ENCODE results near the gene JAKMIP3. TPM values are rescaled to one million over a fixed set of nuclear protein-coding genes. Genes with fewer than 3 reads are reported as not detected.

The JAKMIP3 gene
- total RNA-seq (2014; rRNA removed; shearing (Covaris generic)): 0.42 and 0.63 TPM in 2 replicates

DNA sequence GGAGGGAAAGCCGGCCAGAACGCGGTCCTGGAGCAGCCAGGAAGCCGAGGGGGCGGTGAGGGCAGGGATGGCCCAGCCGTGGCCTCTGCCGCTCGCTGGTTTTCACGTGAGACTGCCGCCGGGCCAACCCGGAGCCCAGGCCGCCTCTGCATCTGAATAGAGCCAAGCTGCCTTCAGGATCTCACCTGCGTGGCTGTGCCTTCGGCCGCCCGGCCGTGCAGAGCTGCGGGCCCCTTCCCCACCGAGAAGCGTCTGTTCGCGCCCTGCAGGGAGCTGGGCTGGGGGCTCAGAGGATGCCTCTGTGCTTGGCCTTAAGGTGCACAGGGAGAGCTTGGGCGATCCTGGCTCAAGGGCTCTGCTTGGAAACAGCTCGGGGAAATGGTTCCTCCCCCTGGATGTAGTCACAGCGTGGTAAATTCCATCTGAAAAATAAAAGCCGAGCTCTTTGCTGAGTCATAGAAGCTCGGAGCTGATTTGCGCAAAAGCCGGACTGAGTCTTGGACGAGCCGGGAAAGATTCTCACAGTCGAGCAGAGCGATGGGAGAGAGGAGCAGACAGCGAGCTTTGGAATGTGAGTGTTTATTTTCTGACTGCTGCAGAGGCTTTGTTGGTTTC, at the start of gene JAKMIP3:
TSS of gene JAKMIP3 (plus strand) at position 456 of the 615 bp plus-strand sequence. CDS start 38,863 bp downstream, outside the sequence.
- no peaks in the 10 kb centered on the region for H3K27me3 ChIP-seq (ENCODE audit: control insufficient read depth, insufficient read depth, low read length)
- peak; percentile 90 for DNase-seq
- no peaks in the 10 kb centered on the region for H3K36me3 ChIP-seq (replicated peaks; ENCODE audit: control insufficient read depth, insufficient read depth, low read length)
- H3K4me3 ChIP-seq (ENCODE audit: insufficient read depth, low read depth, low read length): peak within 1 kb of the TSS; percentile 6; the same call in 1 of the 2 replicates

DNA sequence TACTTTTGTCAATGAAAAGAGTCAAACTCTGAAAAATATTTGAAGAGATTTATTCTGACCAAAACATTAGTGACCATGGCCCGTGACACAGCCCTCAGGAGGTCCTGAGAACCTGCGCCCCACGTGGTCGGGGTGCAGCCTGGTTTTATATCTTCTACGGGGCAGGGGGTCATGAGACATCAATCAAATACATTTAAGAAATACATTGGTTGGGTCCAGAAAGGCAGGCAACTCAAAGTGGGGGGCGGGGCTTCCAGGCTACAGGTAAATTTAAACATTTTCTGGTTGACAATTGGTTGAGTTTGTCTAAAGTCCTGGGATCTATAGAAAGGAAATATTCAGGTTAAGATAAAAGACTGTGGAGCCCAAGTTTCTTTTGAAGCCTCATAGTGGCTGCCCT, 49.2 kb upstream of the JAKMIP3 start:
- no peak overlapping the region for H3K4me3 ChIP-seq (ENCODE audit: insufficient read depth, low read depth, low read length)
- no peaks in the 10 kb centered on the region for H3K27me3 ChIP-seq (ENCODE audit: control insufficient read depth, insufficient read depth, low read length)
- H3K36me3 ChIP-seq (replicated peaks; ENCODE audit: control insufficient read depth, insufficient read depth, low read length): no peaks in the 10 kb centered on the region
- no peak for DNase-seq

DNA sequence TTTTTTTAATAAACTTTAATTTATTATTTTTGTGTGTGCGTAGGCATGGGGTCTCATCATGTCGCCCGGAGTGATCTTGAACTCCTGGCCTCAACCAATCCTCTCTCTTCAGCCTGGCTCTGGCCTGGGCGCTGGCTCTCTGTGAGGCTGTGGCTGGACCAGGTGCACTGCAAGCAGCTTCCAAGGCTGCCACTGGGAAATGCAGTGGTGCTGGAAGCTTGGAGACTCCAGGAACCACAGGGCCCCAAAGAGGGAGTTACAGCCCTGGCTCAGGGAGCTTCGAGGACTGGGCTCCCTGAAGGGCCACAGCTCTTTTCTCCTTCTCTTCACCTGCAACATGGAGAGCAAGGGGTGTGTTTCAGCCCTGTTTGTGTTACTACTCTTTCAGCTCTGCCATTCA, 47.3 kb upstream of the JAKMIP3 start:
- Histone ChIP-seq H3K4me3 (ENCODE audit: insufficient read depth, low read depth, low read length) (no peak overlapping the region), H3K36me3 (replicated peaks; ENCODE audit: control insufficient read depth, insufficient read depth, low read length) (no peaks in the 10 kb centered on the region), H3K27me3 (ENCODE audit: control insufficient read depth, insufficient read depth, low read length) (peaks cover 3% of the 10 kb centered on the region)
- DNase-seq: no peak

DNA sequence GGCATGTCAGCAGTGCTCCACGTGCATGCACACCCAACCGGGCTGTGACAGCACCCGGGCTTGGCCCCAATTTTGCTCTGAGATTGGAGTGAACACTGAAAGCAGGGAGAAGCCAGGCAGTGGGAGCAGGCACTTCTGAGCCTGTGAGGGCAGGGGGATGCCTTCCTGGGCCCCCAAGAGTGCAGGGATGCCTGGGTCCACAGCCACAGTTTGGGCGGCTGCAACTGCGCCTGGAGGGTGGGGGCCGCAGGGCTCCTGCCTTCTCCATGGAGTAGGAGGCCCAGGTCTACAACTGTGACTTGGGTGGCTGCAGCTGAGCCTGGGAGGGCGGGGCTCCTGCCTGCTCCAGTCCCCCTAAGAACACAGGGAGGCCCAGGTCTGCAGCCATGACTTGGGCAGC, 46.4 kb upstream of the JAKMIP3 start:
- Histone ChIP-seq H3K27me3 (ENCODE audit: control insufficient read depth, insufficient read depth, low read length) (peaks cover 4% of the 10 kb centered on the region), H3K4me3 (ENCODE audit: insufficient read depth, low read depth, low read length) (no peak overlapping the region), H3K36me3 (replicated peaks; ENCODE audit: control insufficient read depth, insufficient read depth, low read length) (no peaks in the 10 kb centered on the region)
- DNase-seq: no peak

DNA sequence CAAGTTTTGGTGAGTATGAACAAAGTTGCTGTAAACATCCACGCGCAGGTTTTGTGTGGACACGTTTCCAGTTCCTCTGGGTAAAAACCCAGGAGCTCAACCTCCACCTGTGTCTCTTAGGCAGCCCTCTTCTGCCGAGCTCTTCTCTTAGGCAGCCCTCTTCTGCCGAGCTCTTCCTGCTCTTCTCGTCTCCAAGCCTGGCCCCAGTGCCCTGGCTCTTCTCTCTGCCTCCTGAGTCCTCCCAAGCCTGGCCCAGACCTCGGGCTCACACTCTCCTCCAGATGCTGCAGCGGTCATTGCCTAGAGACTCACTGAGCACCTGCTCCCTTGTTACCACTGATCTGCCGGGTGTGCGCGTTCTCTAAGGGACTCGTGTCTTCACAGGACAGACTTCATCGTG, 45.3 kb upstream of the JAKMIP3 start:
- Histone ChIP-seq H3K36me3 (replicated peaks; ENCODE audit: control insufficient read depth, insufficient read depth, low read length) (no peaks in the 10 kb centered on the region), H3K4me3 (ENCODE audit: insufficient read depth, low read depth, low read length) (no peak overlapping the region), H3K27me3 (ENCODE audit: control insufficient read depth, insufficient read depth, low read length) (peaks cover 4% of the 10 kb centered on the region)
- DNase-seq: no peak

- H3K27me3 ChIP-seq (ENCODE audit: control insufficient read depth, insufficient read depth, low read length): peaks cover 4% of the 10 kb centered on the region
- DNase-seq: no peak
- no peaks in the 10 kb centered on the region for H3K36me3 ChIP-seq (replicated peaks; ENCODE audit: control insufficient read depth, insufficient read depth, low read length)
- H3K4me3 ChIP-seq (ENCODE audit: insufficient read depth, low read depth, low read length): no peak overlapping the region
These were observed 44.7 kb upstream of the JAKMIP3 start for GRCh38 chr10:132021046-132021445.

DNA sequence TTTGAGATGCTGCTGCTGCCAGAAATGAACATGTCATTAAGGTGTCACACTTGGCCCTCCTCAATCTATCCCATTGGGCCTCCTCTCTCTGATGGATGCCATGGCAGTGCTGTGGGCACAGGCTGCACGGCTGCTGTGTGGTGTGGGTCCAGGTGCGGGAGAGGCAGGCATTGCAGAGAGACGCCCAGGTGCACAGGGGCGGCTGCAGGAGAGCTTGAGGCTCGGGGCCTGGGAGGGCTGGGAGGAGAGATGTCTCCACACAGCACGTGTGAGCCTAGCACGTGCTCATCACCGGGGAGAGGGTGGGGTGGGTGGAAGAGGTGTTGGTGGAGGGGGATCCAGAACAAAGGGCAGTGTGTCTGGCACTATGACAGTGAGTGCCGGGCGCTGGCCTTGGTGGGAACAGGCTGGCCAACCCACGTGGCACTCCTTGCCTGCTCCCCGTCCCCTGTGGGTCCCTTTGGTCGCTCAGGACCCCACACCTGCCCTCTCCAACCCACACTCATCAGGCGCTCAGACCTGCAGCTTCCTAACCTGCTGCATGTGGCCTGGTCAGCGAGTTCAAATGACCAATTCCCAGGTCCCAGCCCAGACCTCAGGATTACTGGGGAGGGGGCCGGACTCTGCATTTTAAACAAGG, 44.1 kb upstream of the JAKMIP3 start:
- DNase-seq: no peak
- Histone ChIP-seq H3K36me3 (replicated peaks; ENCODE audit: control insufficient read depth, insufficient read depth, low read length) (no peaks in the 10 kb centered on the region), H3K27me3 (ENCODE audit: control insufficient read depth, insufficient read depth, low read length) (peaks cover 4% of the 10 kb centered on the region), H3K4me3 (ENCODE audit: insufficient read depth, low read depth, low read length) (no peak overlapping the region)

- Histone ChIP-seq H3K36me3 (replicated peaks; ENCODE audit: control insufficient read depth, insufficient read depth, low read length) (no peaks in the 10 kb centered on the region), H3K4me3 (ENCODE audit: insufficient read depth, low read depth, low read length) (no peak overlapping the region), H3K27me3 (ENCODE audit: control insufficient read depth, insufficient read depth, low read length) (peaks cover 4% of the 10 kb centered on the region)
- peak; percentile 42 for DNase-seq
These were observed 43.5 kb upstream of the JAKMIP3 start for GRCh38 chr10:132022241-132022640.

- H3K4me3 ChIP-seq (ENCODE audit: insufficient read depth, low read depth, low read length): no peak overlapping the region
- H3K36me3 ChIP-seq (replicated peaks; ENCODE audit: control insufficient read depth, insufficient read depth, low read length): no peaks in the 10 kb centered on the region
- DNase-seq: peak; percentile 91
- H3K27me3 ChIP-seq (ENCODE audit: control insufficient read depth, insufficient read depth, low read length): peaks cover 4% of the 10 kb centered on the region
These were observed 42.5 kb upstream of the JAKMIP3 start for GRCh38 chr10:132023092-132023811.

GRCh38 chr10:132027423-132027983, 38.2 kb upstream of the JAKMIP3 start:
- Histone ChIP-seq H3K27me3 (ENCODE audit: control insufficient read depth, insufficient read depth, low read length) (peaks cover 4% of the 10 kb centered on the region), H3K4me3 (ENCODE audit: insufficient read depth, low read depth, low read length) (no peak overlapping the region), H3K36me3 (replicated peaks; ENCODE audit: control insufficient read depth, insufficient read depth, low read length) (no peaks in the 10 kb centered on the region)
- no peak for DNase-seq

GRCh38 chr10:132028706-132029105, 37.0 kb upstream of the JAKMIP3 start:
- peaks cover 3% of the 10 kb centered on the region; the same call in 1 of the 2 replicates for H3K27me3 ChIP-seq (ENCODE audit: control insufficient read depth, insufficient read depth, low read length)

DNA sequence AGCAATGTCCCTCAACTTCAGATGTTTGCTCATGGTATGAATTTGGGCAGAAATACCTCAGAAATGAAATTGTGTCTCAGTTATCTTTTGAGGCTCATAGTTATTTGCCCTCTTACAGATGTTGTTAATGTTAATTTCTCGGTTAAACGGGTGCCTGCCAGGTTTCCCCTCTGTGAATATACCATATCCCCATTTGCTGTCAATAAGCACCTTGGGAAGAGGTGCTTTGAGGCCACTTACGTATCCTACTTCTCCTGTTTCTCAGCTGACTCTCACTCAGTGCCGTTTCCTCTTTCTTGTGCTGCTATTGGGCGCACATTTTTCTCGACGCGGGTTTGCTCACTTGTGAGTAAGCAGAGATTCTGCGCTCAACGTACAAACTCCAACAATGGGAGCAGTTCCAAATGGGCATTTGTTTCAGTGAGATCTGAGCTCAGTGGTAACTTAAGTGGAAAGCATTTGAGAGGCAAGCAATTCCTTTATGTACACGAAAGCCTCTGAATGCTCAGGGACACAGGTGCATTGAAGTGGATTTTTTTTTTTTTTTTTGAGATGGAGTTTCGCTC, 34.8 kb upstream of the JAKMIP3 start:
- Histone ChIP-seq H3K27me3 (ENCODE audit: control insufficient read depth, insufficient read depth, low read length) (peaks cover 19% of the 10 kb centered on the region), H3K4me3 (ENCODE audit: insufficient read depth, low read depth, low read length) (no peak overlapping the region), H3K36me3 (replicated peaks; ENCODE audit: control insufficient read depth, insufficient read depth, low read length) (no peaks in the 10 kb centered on the region)
- DNase-seq: no peak

More at GRCh38 chr10:132028706-132029105, 37.0 kb upstream of the JAKMIP3 start:
- no peaks in the 10 kb centered on the region for H3K36me3 ChIP-seq (replicated peaks; ENCODE audit: control insufficient read depth, insufficient read depth, low read length)
- no peak for DNase-seq
- H3K4me3 ChIP-seq (ENCODE audit: insufficient read depth, low read depth, low read length): no peak overlapping the region

GRCh38 chr10:132033632-132034031, 32.1 kb upstream of the JAKMIP3 start:
- Histone ChIP-seq H3K4me3 (ENCODE audit: insufficient read depth, low read depth, low read length) (no peak overlapping the region), H3K36me3 (replicated peaks; ENCODE audit: control insufficient read depth, insufficient read depth, low read length) (no peaks in the 10 kb centered on the region), H3K27me3 (ENCODE audit: control insufficient read depth, insufficient read depth, low read length) (peaks cover 29% of the 10 kb centered on the region)
- DNase-seq: no peak

- Histone ChIP-seq H3K4me3 (ENCODE audit: insufficient read depth, low read depth, low read length) (no peak overlapping the region), H3K36me3 (replicated peaks; ENCODE audit: control insufficient read depth, insufficient read depth, low read length) (no peaks in the 10 kb centered on the region), H3K27me3 (ENCODE audit: control insufficient read depth, insufficient read depth, low read length) (peaks cover 29% of the 10 kb centered on the region)
- DNase-seq: no peak
These were observed 30.3 kb upstream of the JAKMIP3 start for GRCh38 chr10:132035476-132035875.
